GM19467 (cell line): ENCODE measurements around the gene NAGLU.
"Not testable (repeated sequence)": the region's sequence is repeated elsewhere in the genome, so short reads cannot be mapped to it uniquely, and the experiment has no call there.

Experiments used
- ATAC-seq: cut with Tn5 transposase; IDR thresholded peaks from one replicate; pipeline ENCODE4 v1.9.1; 2021; ENCODE audit warnings: mild to moderate bottlenecking, moderate library complexity; ENCODE audit not compliant: unreplicated experiment

Gene NAGLU

DNA sequence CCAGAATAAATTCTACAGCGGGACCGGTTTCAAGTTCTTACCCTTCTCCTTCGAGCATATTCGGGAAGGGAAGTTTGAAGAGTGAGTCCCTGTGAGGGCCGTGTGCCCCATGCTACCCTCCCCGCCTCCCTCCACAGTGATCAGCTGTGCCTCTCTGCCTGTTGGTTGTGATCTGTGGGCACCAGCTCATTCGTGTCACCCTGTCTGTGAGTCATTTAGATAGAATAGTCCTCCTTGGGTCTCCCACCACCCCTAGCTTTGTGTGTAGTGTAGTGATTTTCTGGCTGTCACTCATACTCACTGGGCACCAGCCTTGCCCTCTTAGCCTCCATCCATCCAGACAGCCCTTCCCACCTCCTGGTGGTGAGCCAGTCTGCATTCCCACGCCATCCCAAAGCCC, 15.0 kb upstream of the NAGLU start:
- no peak for ATAC-seq

DNA sequence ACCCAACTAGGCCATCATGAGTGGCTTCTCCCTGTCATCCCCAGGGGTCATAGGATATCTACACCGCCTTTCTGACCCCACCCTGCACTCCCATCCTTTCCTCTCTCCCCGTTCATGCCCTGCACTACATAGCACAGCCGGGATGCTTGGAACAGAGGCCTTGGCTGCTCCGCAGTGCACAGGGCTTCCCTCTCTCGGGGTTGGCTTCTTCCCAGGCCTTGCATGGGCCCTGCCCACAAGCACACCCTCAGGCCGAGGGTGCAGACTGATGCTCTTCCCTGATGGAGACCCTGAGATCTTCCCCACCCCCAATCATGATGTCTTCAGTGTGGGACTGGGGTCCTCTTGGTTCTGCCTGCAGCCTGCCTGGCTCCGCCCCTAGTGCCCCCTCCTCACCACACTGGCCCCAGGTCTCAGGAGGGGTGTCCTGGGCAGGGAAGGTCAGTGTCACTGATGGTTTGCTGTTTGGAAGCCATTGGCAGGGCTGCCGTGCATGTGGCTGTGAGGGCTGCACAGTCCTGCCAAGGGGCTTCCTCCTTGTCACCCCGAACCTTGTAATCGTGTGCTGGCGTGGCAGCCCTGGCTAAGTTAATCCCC, 14.3 kb upstream of the NAGLU start:
- no peak for ATAC-seq

DNA sequence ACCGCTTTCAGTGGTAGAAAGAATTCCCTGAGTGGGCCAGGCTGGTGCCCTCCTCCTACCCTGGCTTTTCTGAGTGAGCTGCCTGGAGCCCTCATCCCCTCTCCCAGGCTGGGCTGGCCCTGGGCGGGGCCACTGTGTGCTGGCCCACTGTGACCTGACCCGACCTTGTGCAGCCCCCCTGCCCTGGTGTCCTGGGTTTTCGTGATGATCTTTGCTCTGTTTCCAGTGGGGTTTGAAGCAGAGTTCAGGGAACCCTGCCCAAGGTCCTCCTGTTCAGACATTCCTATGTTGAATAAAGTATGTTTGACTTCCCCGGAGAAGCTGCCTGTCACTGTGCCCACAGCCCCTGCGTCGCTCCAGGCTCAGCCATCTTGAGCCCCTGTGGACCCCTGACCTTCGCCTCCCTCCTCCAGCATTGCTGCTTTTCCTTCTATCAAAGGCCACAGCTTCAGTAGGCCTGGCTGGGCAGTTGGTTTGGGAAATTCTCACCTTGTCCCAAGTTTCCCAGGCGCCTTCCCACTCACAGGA, 13.7 kb upstream of the NAGLU start:
- ATAC-seq = no peak

DNA sequence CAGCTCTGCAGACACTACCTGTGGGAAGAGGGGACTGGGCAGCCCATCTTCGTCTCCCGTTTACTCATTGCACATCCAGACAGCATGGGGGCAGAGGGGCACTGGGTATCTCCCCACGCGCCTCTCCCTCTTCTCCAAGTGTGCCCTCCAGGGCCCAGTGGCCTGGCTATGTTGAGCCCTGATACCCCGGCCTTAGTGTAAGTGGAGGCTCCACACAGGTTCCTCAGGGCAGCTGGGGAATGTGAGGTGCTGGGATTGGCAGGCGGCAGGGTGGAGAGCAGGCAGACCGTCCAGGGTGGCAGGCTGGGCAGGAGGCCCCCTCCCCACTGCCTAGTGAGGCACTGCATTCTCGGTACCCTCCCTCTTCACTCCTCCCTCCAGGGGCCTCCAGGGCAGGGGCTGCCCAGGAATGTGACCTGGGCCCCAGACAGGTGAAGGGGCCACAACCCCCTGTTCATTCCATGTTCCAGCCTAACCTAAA, 13.2 kb upstream of the NAGLU start:
- no peak for ATAC-seq

DNA sequence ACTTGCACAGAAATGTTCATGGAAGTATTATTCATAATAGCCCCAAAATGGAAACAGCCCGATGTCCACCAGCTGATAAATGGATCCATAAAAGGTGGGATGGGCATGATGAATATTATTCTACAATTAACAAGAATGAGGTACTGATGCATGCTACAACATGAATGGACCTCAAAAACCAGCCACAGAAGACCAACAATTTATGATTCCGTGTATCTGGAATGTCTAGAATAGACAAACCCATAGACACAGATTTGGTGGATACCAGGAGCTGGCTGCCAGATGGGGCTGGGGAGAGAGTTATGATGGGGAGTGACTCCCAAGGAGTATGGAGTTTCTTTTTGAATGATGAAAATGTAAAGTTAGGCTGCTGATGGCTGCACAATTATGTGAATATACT, 10.8 kb upstream of the NAGLU start:
- no peak for ATAC-seq

DNA sequence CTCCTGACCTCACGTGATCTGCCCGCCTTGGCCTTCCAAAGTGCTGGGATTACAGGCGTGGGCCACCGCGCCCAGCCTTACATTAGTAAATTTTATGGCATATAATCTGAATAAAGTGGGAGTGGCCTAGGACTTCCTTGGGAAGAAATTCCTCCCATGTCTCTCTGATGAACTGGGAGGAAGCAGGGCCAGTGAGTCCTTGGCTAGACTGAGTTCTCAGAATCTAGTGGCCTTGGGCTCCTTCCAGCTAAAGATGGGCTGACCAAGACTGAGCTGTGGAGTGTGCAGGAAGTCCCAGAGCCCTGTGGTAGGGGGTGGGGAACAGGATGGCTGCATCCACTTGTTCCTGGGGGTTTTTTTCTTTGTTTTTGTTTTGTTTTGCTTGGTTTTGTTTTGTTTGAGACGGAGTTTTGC, 10.0 kb upstream of the NAGLU start:
- ATAC-seq = no peak

DNA sequence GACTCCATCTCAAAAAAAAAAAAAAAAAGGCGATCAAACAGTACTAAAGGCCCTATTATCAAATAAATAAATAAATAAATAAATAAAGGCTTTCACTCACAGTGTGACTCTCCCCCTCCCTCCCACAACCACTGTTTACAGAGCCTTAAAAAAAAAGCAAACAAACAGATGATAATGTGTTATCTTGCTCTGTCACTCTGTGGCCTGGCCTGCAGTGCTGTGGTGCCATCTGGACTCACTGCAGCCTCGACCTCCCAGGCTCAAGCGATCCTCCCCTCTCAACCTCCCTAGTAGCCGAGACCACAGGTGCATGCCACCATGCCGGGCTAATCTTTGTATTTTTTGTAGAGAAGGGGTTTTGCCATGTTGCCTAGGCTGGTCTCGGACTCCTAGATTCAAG, 8.1 kb upstream of the NAGLU start:
- no peak for ATAC-seq

DNA sequence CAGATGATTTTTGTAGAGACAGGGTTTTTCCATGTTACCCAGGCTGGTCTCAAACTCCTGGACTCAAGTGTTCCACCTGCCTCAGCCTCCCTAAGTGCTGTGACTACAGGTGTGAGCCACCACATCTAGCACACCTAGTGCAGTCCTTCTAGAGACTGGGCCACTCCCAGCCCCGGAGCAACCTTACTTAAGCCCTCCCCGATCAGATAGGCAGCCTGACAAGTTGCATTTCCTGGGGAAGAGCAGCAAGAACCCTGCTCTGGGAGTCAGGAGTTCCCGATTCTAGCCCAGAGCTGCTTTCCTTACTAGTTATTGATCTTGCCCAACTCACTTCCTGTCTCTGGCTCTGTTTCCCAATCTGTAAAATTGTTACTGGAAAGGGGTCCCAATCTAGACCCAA, 7.0 kb upstream of the NAGLU start:
- no peak for ATAC-seq

DNA sequence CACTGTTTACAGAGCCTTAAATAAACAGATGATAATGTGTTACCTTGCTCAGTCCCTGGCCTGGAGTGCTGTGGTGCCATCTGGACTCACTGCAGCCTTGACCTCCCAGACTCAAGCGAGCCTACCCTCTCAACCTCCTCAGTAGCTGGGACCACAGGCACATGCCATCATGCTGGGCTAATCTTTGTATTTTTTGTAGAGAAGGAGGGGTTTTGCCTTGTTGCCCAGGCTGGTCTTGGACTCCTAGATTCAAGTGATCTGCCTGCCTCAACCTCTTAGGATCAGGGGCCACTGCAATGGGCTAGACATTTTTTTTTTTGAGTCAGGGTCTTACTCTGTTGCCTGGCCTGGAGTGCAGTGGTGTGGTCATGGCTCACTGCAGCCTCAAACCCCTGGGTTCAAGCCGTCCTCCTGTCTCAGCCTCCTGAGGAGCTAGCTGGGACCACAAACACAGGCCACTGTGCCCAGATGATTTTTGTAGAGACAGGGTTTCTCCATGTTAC, 5.0 kb upstream of the NAGLU start:
- ATAC-seq = no peak

DNA sequence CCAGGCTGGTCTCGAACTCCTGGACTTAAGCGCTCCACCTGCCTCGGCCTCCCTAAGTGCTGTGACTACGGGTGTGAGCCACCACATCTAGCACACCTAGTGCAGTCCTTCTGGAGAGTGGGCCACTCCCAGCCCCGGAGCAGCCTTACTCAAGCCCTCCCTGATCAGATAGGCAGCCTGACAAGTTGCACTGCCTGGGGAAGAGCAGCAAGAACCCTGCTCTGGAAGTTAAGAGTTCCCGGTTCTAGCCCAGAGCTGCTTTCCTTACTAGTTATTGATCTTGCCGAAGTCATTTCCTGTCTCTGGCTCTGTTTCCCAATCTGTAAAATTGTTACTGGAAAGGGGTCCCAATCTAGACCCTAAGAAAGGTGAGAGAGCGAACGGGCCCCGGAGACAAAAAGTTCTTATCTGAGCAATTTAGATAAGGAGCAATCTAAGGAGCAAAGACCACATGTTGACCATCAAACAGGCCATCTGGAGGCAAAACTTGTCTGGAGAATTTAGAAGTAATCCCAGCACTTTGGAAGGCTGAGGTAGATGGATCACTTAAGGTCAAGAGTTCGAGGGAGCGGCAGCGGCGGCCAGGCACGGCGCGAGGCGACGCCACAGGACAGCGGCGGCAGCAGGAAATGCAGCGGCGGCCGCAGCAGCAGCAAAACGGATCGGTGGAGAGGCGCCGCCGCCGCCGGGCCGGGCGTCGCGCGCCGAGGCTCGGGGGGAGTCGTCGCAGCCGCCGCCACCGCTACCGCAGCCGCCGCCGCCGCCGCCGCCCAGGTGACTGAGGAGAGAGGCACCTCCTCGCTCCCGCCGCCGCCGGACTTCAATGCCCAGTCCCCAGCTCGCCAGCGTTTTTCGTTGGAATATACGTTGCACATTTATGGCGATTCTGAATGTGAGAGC, 4.3 kb upstream of the NAGLU start:
- ATAC-seq = no peak

DNA sequence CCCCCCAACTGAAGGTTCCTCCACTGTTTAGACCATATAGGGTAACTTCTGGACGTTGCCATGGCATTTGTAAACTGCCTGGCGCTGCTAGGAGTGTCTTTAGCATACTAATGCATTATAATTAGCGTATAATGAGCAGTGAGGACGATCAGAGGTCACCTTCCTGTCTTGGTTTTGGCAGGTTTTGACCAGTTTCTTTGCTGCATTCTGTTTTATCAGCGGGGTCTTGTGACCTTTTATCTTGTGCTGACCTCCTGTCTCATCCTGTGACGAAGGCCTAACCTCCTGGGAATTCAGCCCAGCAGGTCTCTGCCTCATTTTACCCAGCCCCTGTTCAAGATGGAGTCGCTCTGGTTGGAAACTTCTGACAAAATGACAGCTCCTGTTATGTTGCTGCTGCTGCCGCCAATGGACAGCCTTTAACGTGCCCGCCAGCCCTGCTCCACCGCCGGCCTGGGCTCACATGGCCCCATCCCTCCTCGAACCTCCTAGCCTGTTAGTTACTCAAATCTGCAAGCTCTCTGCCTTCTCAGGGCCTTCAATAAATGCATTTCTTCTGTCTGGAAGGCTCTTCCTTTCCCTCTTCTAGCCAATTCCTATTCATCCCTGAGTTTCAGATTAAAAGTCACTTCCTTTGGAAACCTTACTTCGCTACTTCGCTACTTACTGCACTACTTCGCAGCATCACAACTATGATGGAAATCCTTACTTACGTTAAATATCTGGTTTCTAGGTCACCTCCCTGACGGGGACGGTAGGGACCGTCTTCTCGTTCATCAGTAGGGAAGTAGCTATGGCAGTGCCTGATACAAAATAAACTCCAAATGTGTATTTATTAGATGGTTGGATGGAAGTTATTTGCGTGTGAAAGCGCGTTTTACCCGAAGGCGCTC, 640 bp upstream of the NAGLU start:
- ATAC-seq = peak; percentile 4

DNA sequence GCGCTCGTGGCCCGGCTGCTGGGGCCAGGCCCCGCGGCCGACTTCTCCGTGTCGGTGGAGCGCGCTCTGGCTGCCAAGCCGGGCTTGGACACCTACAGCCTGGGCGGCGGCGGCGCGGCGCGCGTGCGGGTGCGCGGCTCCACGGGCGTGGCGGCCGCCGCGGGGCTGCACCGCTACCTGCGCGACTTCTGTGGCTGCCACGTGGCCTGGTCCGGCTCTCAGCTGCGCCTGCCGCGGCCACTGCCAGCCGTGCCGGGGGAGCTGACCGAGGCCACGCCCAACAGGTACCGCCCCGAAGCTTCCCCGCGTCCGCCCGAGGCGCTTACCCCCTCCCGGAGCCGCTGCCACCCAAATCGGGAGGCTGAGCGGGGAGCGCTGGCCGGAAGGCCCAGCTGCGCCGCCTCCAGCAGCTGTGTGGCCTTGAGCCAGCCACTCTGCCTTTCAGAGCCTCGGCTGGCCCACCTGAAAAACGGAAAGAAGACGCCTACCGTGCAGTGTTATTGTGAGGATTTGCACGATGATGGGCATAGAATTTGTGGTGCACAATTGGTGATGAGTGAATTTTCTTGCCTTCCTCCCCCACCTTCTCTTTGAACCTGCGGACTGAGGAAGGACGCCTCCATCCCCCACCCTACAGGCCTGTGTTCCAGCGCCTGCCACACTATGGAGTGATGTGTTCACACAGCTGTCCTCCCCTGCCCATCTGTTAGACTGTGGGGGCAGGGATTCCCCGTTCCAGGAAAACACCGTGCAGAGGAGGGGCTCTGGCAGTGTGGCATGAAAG, 523 bp downstream of the NAGLU start:
- ATAC-seq = peak; percentile 62

DNA sequence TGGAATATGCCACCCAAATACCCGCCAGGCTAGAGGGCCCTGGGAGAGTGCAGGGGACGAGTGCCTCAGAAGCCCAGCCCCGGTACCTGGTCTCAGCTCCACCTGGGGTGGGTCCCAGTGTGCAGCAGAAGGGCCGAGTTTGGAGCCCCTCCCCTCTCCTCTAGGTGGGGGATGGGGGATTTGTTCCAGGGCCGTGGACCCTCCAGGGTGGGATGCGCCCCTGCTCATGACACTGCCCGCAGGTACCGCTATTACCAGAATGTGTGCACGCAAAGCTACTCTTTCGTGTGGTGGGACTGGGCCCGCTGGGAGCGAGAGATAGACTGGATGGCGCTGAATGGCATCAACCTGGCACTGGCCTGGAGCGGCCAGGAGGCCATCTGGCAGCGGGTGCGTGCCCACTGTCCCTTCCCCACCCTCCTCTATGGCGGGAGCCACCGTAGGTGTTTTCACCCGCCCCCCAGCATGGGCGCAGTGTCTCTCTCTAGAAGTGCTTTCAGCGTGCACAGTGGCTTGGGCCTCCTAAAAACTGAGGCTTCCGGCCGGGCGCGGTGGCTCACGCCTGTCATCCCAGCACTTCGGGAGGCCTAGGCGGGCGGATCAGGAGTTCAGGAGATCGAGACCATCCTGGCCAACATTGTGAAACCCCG, 1.2 kb downstream of the NAGLU start:
- ATAC-seq = no peak

DNA sequence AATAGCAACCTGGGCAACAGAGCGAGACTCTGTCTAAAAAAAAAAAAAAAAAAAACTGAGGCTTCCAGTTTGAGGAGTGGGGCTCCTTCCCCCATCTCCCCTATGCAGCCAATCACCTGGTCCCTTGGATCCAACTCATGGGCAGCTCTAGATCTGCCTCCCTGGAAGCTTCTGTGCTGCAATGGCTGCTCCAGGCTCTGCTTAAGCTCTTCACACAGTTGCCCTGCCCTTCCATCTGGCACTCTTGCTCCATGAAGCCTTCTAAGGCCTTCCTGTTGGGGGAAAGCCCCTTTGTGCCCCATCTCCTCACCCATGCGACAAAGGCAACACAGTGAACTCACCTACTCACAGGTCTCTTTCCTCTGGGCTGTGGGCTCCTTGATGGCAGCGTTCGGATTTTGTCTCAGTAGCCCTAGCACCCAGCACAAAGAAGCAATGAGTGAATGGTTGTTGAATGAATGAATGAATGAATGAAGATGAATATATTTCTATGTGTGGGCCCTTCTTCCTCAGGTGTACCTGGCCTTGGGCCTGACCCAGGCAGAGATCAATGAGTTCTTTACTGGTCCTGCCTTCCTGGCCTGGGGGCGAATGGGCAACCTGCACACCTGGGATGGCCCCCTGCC, 1.9 kb downstream of the NAGLU start:
- no peak for ATAC-seq

DNA sequence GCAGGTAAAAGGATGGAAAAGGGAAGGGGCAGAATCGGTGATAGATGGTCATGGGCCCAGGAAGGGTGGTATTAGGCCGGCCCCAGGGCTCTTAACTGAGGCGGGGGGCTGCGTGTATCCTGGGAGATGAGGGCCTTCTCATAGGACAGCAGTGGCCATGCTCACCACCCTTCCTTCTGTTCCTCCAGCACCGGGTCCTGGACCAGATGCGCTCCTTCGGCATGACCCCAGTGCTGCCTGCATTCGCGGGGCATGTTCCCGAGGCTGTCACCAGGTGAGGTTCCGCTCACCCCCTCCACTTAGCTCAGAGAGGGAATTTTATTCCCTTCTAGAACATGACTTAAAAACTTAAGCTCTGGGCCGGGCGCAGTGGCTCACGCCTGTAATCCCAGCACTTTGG, 2.4 kb downstream of the NAGLU start:
- no peak for ATAC-seq

DNA sequence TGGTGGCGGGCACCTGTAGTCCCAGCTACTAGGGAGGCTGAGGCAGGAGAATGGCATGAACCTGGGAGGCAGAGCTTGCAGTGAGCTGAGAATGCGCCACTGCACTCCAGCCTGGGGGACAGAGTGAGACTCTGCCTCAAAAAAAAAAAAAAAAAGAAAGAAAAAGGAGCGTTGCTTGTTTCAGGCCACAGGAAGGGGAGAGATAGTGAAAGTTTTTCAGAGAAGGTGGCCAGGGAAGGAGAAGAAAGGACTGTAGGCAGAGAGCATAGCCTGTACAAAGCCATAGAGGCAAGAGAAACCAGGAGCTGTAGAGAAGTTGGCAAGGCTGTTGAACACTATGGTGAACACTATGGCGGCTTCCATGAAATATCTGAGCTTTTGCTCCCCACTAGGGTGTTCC, 4.5 kb downstream of the NAGLU start:
- ATAC-seq = not testable (repeated sequence)

DNA sequence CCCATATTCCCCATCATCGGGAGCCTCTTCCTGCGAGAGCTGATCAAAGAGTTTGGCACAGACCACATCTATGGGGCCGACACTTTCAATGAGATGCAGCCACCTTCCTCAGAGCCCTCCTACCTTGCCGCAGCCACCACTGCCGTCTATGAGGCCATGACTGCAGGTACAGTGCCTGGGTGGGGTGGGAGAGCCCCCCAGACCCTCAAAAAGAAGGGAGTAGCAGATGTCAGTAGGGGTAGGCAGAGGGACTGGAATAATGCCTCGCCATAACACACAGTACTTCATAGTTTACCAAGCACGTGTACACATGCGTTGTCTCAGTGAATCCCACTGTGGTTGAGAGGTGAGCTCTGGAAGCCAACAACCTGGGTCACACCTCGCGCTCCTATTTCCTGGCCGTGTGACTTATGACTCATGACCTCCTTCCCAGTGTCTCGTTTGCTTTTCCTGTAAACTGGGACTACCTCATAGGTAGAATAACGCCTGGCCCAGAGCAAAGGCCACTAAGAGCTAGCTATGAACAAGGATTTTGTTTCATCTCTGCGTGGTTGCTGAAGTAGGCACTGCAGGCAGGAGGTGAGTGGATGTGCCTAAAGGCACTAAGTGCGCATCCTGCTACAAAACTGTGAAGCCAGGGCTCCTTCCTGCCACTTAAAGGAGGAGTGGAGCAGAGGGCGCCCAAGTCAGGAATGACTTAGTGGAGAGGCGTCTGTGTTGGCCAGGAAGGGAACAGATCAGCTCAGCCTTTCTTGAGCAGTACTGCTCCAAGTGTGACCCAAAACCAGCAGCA, 5.2 kb downstream of the NAGLU start:
- no peak for ATAC-seq
